ENCODE results near the gene UBTD2.
"Not testable (repeated sequence)": the region's sequence is repeated elsewhere in the genome, so short reads cannot be mapped to it uniquely, and the experiment has no call there.

DNA sequence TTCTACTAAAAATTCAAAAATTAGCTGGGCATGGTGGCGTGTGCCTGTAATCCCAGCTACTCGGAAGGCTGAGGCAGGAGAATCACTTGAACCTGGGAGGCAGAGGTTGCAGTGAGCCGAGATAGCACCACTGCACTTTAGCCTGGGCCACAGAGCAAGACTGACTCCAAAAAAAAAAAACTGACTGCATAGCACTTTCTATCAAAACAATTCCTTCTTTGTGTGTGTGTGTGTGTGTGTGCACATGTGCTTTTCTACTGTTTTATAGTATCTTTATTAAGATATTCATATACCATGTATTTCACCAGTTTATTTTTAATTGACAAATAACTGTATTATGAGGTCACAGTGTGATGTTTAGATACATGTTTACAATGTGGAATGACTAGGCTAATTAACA, 3.6 kb upstream of the UBTD2 start:
- TF ChIP-seq MEF2A (IDR thresholded peaks at IDR 0.05; ENCODE audit: control insufficient read depth, low read depth, low read length); SP2 (IDR thresholded peaks at IDR 0.05; ENCODE audit: extremely low read depth, low read depth, low read length, poor library complexity, severe bottlenecking); GABPA (tag; conservative IDR thresholded peaks at IDR 0.05; ENCODE audit: low read depth); RFX5 (IDR thresholded peaks at IDR 0.05; ENCODE audit: low read depth, low read length); TAF1 (IDR thresholded peaks at IDR 0.05; ENCODE audit: control insufficient read depth, extremely low read depth, insufficient read depth, low read length, severe bottlenecking); POLR2AphosphoS5 (IDR thresholded peaks at IDR 0.05; ENCODE audit: control insufficient read depth, insufficient read depth, low read depth, low read length); EZH2 (IDR thresholded peaks at IDR 0.05; ENCODE audit: borderline replicate concordance, low read depth, low read length); ZKSCAN1 (IDR thresholded peaks at IDR 0.05; ENCODE audit: low read depth, low read length): not testable (repeated sequence)
- TF ChIP-seq, protein P1, sequence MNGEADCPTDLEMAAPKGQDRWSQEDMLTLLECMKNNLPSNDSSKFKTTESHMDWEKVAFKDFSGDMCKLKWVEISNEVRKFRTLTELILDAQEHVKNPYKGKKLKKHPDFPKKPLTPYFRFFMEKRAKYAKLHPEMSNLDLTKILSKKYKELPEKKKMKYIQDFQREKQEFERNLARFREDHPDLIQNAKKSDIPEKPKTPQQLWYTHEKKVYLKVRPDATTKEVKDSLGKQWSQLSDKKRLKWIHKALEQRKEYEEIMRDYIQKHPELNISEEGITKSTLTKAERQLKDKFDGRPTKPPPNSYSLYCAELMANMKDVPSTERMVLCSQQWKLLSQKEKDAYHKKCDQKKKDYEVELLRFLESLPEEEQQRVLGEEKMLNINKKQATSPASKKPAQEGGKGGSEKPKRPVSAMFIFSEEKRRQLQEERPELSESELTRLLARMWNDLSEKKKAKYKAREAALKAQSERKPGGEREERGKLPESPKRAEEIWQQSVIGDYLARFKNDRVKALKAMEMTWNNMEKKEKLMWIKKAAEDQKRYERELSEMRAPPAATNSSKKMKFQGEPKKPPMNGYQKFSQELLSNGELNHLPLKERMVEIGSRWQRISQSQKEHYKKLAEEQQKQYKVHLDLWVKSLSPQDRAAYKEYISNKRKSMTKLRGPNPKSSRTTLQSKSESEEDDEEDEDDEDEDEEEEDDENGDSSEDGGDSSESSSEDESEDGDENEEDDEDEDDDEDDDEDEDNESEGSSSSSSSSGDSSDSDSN (IDR thresholded peaks at IDR 0.05; ENCODE audit: borderline replicate concordance in 1 of 2, low read depth in 2 of 2, low read length in 2 of 2): not testable (repeated sequence)
- TF ChIP-seq, protein P2, sequence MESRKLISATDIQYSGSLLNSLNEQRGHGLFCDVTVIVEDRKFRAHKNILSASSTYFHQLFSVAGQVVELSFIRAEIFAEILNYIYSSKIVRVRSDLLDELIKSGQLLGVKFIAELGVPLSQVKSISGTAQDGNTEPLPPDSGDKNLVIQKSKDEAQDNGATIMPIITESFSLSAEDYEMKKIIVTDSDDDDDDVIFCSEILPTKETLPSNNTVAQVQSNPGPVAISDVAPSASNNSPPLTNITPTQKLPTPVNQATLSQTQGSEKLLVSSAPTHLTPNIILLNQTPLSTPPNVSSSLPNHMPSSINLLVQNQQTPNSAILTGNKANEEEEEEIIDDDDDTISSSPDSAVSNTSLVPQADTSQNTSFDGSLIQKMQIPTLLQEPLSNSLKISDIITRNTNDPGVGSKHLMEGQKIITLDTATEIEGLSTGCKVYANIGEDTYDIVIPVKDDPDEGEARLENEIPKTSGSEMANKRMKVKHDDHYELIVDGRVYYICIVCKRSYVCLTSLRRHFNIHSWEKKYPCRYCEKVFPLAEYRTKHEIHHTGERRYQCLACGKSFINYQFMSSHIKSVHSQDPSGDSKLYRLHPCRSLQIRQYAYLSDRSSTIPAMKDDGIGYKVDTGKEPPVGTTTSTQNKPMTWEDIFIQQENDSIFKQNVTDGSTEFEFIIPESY (CRISPR knock-in tag; IDR thresholded peaks at IDR 0.05): not testable (repeated sequence)
- TF ChIP-seq, protein P3, sequence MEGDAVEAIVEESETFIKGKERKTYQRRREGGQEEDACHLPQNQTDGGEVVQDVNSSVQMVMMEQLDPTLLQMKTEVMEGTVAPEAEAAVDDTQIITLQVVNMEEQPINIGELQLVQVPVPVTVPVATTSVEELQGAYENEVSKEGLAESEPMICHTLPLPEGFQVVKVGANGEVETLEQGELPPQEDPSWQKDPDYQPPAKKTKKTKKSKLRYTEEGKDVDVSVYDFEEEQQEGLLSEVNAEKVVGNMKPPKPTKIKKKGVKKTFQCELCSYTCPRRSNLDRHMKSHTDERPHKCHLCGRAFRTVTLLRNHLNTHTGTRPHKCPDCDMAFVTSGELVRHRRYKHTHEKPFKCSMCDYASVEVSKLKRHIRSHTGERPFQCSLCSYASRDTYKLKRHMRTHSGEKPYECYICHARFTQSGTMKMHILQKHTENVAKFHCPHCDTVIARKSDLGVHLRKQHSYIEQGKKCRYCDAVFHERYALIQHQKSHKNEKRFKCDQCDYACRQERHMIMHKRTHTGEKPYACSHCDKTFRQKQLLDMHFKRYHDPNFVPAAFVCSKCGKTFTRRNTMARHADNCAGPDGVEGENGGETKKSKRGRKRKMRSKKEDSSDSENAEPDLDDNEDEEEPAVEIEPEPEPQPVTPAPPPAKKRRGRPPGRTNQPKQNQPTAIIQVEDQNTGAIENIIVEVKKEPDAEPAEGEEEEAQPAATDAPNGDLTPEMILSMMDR (IDR thresholded peaks at IDR 0.05 in 2 of 3, conservative IDR thresholded peaks at IDR 0.05 in 1 of 3; ENCODE audit: insufficient read depth in 2 of 3, low read depth in 1 of 3, low read length in 3 of 3): not testable (repeated sequence)
